HK-2 (cell line): ENCODE measurements around the gene ABCC1.

Experiments used
- DNase-seq: peaks from one replicate; pipeline ENCODE4 v3.0.0-alpha.2; 2018; ENCODE audit not compliant: unreplicated experiment

Gene ABCC1

DNA sequence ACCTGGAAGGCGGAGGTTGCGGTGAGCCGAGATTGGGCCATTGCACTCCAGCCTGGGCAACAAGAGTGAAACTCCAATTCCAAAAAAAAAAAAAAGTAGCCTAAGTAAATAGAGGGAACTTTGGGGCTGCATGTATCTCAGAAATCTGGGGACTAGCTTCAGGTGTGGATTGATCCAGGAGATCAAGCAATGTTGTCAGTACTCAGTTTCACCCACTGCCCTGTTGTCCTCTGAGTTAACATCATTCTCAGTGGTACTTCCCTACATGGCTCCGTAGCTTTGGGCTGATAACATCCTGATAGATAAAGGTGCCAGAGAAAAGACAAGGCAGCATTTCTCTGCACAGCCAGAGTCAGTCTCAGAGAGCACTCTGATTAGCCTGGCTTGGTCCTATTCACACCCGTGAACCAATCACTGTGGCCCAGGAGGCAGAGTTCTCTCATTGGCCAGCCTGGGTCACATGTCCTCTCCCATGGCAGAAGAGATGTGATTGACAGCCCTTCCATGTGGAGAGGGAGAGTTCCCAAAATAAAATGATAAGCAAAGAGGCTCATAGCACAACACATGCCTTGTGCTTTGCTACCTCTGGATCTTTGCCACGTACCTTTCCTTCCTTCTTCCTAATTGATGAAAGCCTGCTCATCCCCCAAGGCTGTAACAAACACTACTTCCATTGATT, 99.6 kb downstream of the ABCC1 start:
- DNase-seq: no peak

DNA sequence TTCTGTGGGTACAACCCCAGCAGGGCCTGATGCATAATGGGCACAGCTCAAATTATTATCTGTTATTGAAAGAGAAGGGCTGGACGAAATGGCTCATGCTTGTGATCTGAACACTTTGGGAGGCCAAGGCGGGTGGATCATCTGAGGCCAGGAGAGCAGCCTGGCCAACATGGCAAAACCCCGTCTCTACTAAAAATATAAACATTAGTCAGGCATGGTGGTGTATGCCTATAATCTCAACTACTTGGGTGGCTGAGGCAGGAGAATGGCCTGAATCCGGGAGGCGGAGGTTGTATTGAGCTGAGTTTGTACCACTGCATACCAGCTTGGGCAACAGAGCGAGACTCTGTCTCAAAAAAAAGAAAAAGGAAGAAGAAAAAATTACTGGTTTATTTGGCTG, 100.7 kb downstream of the ABCC1 start:
- no peak for DNase-seq

DNA sequence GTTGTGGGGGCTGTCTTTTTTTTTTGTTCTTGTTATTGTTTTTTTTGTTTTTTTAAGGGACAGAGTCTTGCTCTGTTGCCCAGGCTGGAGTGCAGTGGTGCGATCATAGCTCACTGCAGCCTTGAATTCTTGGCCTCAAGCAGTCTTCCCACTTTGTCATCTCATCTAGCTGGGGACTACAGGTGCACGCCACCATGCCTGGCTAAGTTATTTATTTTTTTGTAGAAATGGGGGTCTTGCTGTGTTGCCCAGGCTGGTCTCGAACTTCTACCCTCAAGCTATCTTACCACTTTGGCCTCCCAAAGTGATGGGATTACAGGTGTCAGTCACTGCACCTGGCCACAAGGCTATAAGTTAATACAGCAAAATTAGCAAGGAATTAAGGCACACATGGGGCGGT, 101.7 kb downstream of the ABCC1 start:
- DNase-seq: no peak

DNA sequence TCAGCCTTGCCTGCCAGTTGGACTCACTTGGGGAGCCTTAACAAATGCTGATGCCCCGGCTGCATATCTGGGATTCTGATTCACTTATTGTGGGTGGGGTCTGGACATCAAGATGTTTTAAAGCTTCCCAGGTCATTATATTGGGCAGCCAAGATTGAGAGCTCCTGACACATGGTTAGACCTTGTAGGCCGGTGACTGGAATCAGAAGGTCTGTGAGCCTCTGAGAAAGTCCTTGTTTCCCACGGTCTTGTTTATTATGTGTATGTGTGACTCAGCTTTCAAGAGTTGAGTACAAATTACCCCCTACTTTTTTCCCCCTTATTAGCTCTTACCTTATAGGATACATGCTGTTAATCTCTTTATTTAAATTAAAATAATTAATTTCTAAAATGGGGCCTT, 103.5 kb downstream of the ABCC1 start:
- no peak for DNase-seq

DNA sequence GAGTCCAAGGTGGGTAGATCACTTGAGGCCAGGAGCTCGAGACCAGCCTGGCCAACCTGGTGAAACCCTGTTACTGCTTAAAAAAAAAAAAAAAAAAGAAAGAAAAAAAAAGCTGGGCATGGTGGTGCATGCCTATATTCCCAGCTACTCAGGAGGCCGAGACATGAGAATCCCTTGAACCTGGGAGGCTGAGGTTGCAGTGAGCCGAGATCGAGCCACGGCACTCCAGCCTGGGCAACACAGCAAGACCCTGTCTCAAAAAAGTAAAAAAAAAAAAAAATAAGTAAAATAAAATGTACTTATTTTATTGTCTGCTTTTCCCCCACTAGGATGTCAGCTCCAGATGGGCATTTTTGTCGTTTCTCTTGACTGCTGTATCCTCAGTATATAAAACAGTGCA, 107.7 kb downstream of the ABCC1 start:
- no peak for DNase-seq

DNA sequence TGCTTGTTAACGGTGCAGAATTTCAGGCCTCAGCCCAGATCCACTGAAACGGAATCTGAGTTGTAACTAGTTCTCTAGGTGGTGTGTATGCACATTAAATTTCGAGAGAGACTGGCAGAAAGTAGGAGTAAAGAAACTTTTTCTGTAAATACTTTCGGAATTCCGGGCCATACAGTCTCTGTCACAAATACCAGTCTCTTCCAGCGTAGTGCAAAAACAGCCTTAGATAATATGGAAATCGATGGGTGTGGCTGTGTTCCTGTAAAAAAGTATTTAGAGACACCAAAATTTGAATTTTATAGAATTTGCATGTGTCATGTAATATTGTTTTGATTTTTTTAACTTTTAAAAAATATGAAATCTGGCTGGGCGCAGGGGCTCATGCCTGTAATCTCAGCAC, 109.7 kb downstream of the ABCC1 start:
- no peak for DNase-seq

DNA sequence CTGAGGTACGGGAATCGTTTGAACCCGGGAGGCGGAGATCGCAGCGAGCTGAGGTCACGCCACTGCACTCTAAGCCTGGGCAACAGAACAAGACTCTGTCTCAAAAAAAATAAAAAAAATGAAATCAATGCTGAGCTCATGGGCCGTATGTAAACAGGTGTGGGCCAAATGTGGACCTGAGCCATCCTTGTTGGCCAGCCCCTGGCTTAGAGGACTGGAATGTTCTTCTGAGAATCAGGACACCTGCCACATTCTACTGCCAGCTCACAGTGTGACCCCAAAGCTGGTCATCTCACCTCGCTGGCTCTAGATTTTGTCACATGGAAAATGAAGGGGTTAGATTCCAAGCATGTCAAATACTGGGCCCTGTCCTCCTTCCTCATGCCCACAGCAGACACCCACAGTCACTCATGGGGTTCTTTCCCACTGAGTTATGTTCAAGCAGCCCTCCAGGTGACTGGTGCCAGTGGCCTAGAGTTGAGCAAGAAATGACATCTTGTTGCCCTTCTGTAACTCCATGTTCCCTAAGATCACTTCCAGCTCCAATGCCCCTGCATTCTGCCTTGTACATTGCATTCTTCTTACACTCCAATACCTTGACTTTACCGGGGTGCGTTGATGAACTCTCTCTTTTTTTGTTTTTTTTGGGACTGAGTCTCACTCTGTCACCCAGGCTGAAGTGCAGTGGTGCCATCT, 110.6 kb downstream of the ABCC1 start:
- DNase-seq: no peak

DNA sequence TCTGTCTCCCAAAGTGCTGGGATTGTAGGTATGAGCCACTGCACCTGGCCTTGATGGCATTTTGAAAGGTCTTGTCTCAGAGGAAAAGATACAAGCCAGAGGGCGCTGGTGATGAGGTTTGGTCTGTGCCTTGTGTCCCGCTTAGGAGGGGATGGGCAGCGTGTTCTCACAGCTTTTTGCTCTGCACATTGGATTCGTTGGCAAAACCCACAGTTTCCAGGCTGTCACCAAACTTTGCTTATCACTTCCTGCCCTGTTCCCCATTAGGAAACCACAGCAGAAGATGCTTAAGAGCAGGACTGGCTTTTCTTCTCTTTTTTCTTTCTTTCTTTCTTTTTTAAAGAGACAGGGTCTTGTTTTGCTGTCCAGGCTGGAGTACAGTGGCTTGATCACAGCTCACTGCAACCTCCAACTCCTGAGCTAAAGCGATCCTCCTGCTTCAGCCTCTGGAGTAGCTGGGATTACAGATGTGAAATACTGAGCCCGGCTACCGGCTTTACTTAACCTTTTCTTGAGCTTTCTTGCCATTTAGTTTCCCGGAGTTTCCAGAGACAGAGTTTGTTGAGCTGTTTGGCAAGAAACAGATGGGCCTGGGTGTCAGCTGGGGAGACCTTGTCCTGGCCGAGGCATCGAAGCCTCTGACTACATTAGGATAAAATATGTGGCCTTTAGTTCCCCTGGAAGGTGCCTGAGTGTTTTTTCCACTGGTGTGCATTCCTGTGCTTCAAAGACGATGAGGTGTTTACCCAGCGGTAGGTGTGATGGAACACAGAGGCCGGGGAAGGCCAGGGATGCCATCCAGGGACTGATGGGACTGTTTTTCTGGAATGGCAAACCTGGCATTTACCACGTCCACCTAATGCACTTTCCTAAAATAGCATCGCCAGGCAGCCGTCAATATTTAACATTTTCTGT, 112.9 kb downstream of the ABCC1 start:
- DNase-seq: no peak

DNA sequence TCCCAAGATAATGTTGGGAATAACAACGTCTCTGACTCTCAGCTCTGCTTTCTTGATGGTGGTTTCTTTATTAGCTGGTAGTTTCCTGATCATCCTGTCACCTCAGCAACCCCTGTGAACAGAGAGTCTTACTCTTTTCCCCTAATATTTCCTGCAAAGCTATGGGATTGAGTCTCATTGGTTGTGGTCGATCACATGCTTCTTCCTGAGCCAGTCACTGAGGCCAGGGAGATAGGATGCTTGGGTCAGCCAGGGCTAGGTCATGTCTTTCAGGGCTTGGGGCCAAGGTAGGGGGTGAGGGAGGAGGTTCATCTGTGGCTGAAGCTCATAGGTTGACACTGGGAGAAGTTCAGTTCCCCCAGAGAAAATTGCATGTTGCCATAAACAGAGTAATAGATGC, 114.3 kb downstream of the ABCC1 start:
- no peak for DNase-seq

DNA sequence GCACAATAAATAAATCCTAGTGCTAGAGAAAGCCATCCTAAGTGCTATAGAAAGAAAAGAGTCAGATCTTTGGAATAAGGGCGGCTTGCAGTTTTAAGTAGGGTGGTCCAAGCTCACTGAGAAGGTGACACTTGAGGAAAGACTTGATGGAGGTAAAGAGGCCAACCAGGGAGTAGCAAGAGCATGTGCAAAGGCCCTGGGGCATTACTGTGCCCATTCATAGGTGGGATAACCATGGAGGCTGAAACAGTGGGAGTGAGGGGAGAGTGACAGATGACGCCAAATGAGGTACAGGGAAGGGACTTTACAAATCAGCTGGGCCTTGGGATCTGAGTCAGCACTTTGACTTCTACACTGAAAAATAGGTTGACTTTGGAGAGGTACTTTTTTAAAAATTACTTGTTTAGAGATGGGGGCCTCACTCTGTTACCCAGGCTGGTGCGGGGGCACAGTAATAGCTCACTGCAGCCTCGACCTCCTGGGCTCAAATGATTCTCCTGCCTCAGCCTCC, 115.5 kb downstream of the ABCC1 start:
- DNase-seq: no peak

DNA sequence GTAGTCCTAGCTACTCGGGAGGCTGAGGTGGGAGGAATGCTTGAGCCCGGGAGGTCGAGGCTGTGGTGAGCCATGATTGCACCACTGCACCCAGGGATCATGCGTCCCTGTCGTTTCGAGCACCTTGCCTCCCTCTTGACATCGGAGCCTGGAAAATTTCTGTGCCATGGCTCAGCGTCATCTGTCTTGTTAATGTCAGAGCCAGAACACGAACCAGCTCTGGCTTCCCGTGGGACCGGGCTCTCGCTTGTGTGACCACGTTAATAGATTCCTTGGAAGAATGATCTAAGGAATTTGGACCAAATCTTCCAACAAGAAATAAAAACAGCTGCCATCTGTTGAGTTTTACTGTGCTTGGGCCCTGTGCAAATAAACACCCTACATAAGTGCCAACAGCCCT, 117.7 kb downstream of the ABCC1 start:
- no peak for DNase-seq

DNA sequence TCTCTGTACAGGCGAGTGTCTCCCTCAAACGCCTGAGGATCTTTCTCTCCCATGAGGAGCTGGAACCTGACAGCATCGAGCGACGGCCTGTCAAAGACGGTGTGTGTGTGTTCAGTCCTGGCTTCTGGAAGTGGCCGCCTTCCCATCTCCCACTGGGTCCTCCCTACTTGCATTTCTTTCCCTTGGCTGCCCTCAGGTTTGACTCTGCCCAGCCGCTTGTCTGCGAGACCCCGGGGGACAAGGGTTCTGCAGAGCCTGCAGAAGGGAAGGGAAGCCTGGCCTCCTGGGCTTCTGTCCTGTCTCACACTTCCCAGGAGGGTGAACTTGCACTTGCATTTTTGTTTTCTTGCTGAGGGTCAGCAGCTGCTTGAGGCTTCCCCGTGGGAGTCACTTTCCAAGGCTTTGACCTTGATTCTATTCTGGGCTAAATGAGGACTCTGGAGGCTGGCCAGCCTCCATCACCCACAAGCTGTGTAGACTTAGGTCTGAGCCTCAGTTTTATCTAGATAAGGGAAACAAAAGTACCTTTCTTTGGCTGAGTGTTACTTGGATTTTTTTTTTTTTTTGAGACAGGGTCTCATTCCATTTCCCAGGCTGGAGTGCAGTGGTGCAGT, 122.3 kb downstream of the ABCC1 start:
- no peak for DNase-seq

DNA sequence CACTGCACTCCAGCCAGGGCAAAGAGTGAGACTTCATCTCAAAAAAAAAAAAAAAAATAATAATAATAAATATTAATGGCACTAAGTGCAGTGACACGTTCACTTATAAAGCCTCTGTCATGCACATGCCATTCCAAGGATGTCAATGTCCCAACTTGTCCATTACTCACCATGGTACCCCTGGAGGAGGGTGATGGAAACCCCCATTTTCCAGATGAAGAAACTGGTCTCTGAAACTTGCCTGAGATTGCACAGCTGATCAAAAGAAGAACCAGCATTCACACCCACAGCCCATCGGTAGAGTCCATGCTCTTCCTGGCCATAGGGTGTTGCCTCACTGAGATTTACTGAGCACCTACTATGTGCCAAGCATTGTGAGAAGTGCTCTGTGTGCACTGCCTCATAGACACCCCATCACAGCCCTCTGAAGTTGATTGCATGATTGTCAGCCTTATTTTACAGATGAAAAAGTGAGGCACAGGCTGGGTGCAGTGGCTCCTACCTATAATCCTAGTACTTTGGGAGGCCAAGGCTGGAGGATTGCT, 123.7 kb downstream of the ABCC1 start:
- no peak for DNase-seq

DNA sequence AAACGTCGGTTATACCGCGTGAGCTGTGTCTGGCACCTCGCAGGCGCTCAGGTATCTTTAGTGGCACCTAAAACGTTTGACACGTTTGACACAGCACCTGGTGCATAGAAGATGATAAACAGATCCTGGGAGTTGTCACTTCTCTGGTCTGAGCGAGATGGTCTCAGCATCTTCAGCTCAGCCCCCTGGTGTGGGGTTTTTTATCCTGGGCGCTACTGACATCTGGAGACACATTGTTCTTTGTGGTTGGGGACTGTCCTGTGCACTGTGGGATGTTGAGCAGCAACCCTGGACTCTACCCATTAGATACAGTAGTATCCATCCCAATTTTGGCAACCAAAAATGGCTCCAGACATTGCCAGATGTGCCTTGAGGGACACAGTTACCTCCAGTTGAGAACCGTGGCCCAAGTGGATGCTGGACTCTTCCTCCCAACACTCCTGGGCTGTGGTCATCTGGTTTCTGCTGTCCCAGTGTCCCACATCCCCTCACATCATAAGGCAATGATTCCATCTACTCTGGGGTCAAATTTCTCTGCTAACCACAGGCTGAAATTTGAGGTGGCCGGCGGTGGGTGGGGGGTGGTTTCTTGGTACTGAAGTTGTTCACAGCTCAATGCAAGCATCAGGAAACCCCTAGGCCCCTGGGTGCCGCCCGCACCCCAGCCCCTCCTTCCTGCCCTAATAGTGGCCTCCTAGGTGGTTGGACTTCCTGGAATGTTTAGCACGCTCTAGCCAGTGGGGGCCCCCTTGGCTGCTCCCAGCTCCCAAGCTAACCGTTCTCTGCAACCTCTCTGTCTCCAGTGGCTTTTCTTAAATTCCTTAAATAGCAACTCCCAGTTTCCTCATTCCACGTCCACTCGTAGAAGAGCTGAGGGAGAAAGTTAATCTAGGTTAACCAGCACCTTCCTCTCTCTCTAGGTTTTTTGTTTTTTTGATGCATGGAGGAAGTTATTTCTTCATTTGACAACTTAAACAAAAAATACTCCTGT, 124.8 kb downstream of the ABCC1 start:
- DNase-seq: peak; percentile 89

DNA sequence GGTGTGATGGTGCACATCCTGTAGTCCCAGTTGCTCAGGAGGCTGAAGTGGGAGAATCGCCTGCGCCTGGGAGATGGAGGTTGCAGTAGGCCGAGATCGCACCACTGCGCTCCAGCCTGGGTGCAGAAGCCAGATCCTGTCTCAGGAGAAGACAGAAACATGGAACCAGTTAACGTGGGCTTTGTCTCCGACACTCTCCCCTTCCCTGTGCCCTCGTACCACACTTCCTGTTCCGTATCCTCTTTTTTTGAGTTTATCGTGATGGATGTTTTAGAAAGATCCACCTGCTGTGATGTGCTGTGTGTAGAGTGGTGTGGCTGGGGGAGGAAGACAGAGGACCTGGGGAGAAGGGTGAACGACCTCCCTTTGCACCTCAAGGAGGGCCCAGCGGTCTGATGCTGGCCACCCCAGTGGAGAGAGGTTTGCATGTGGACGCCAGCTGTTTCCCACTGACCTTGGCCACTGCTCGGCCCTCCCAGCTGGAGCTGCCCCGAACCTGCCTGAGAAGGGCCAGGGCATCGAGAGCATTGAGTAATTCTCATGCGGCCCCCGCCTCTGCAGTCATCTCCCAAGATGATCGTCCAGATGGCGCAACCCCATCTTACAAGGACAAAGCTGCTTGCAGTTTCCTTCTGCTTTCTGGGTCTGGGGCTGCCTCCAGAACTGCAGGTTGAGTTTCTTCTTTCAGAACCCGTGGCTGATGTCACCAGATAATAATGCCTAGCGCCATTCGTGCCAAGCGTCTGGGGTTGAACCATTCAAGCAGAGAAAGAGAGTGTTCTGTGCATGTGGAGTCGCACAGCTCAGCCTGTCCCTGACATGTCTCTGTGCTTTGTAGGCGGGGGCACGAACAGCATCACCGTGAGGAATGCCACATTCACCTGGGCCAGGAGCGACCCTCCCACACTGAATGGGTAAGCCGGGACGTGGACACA, 126.3 kb downstream of the ABCC1 start:
- no peak for DNase-seq

DNA sequence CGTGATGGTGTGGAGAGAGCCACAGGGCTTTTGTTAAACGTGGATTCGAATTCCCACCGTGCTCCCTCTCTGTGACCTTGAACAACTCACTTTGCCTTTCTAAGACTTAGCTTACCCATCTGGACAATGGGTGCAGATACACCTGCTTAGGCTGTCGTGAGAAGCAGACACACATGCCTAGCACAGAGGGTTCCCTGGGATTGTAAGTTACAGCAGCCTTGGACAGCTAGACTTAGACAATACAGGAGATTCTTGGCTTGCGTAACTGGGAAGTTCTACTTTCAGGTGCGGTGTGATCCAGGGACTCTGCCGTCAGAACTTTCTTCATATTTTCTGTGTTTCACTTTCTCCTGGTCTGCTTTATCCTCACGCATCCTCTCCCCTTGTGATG, 127.0 kb downstream of the ABCC1 start:
- no peak for DNase-seq

DNA sequence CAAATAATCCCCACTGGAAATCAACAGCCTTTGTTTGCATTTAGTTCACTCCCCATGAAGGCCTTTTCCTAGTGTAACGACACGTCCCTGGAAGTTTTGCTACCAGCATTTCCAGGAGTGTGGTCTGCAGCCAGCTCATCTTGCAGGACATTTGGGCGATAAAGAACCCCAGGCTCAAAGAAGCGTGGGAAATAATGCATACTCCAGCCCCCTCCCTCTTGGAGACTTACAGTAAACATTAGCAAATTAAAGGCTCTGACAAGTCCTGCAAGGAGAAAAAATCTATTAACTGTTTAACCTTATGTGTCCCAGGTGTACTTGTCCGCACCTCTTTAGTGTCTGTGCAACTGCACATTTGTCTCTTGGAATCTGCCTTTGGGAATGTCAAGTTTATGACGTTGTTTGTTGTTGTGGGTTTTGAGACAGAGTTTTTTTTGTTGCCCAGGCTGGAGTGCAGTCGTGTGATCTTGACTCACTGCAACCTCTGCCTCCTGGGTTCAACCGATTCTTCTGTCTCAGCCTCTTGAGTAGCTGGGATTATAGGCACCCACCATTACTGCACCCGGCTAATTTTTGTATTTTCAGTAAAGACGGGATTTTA, 131.1 kb downstream of the ABCC1 start:
- no peak for DNase-seq

DNA sequence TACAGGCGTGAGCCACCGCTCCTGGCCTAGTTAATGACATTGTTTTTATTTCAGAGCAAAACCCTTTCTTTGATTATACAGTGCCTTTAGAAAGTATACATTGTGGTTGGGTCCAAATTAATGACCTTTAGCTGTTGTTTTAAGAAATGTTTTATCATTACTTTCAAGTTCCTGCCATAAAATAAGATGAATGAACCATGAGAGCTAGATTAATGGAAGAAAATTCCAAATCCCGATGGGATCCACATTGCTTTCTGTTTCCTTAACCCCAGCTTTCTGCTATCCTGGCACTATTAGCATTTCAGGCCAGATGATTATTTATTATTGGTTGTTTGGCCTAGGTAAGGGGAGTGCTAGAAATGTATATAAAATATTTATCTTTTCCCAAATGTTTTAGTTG, 131.7 kb downstream of the ABCC1 start:
- no peak for DNase-seq

DNA sequence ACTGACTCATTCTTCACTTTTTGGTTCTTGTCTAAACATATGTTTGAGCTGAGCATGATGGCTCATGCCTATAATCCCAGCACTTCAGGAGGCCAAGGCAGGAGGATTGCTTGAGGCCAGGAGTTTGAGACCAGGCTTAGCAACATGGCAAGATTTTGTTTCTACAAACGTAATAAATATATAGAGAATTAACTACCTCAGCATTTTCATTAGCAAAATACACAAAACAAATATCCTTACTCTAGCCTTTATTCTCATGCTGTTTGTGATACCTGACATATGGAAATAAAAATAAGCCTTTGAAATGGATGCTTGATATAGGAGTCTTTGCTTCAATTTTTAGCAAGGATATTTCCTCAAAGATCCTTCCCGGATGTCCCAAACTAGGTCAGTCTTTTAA, 132.8 kb downstream of the ABCC1 start:
- no peak for DNase-seq
